ENCODE measurements around the gene PDE6B. TPM values are rescaled to one million over a fixed set of nuclear protein-coding genes. Genes with fewer than 3 reads are reported as not detected.

Gene PDE6B
- total RNA-seq, 1 experiment from 2014 or later, result not detected

DNA sequence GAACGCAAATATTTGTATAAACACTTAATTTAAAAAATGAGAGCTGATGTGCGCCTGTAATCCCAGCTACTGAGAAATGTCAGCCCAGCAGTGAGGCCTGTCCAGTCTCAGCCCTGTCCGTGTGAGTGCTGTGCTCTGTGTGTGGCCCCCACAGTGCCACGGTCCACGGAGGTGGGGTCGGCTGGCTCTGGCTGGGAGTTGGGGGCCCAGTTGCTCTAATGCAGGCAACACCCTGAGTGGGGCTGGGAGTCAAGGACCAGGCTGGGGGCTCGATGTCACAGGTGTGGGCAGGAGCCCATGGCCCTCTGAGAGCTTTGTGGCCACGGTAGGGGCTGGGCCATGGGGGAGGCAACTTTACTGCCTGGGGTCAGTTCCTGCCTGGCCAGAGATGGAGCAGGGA, 93.1 kb downstream of the PDE6B start:
- Histone ChIP-seq H3K36me3 (ENCODE audit: low read depth, low read length) (no peaks in the 10 kb centered on the region), H4K20me1 (ENCODE audit: low read length) (no peaks in the 10 kb centered on the region)

More for the DNA sequence above, 93.1 kb downstream of the PDE6B start:
- H3K4me2 ChIP-seq (ENCODE audit: low read length), result no peak overlapping the region
- H3K27me3 ChIP-seq (ENCODE audit: low read length), result no peaks in the 10 kb centered on the region
- H3F3A ChIP-seq (ENCODE audit: low read length, unreplicated experiment), result no peaks in the 10 kb centered on the region
- ChIA-PET POLR2A (ENCODE audit: unreplicated experiment) (no interaction called here), CTCF (no interaction called here)
- H3K9me3 ChIP-seq (ENCODE audit: low read length), result no peaks in the 10 kb centered on the region
- TF ChIP-seq CTCF (conservative IDR thresholded peaks at IDR 0.05; ENCODE audit: low read depth, low read length) (no peak), EZH2phosphoT487 (IDR thresholded peaks at IDR 0.05; ENCODE audit: borderline replicate concordance, low read length) (no peak), EZH2 (IDR thresholded peaks at IDR 0.05; ENCODE audit: low read length, unreplicated experiment) (no peak)
- no peak overlapping the region for H3K4me3 ChIP-seq (ENCODE audit: low read length)
- no peak overlapping the region for H2AFZ ChIP-seq (ENCODE audit: low read length)
- intact Hi-C loops (cut with micrococcal nuclease), result no loop called here
- no peaks in the 10 kb centered on the region for H3K9me2 ChIP-seq (replicated peaks; ENCODE audit: low read length)
- no TSS peak for BruUV-seq (replicated peaks)
- no peak overlapping the region for H3K9ac ChIP-seq (ENCODE audit: low read length)
- peaks cover 60% of the 10 kb centered on the region for H3K79me2 ChIP-seq (ENCODE audit: low read length)
- no peak for DNase-seq
- H3K27ac ChIP-seq (ENCODE audit: low read length), result no peak overlapping the region
- H3K4me1 ChIP-seq (ENCODE audit: insufficient read depth, low read length), result no peaks in the 10 kb centered on the region
- no peak for ATAC-seq

Other genes starting within 250 kb of the PDE6B start
- 17.5 and 23.1 TPM in 2 replicates for gene ZNF721, start 126.4 kb upstream of the PDE6B start, total RNA-seq (2014; rRNA removed)
- gene PIGG, start 126.4 kb upstream of the PDE6B start, total RNA-seq (2014; rRNA removed), result 21.2 and 27.9 TPM in 2 replicates
- not detected in 2 replicates for gene TMEM271, start 49.3 kb upstream of the PDE6B start, total RNA-seq (2014; rRNA removed)
- 384 and 579 TPM in 2 replicates for gene ATP5ME, start 48.7 kb downstream of the PDE6B start, total RNA-seq (2014; rRNA removed)
- 11.3 and 15.2 TPM in 2 replicates for gene MYL5, start 49.0 kb downstream of the PDE6B start, total RNA-seq (2014; rRNA removed)
- not detected in 2 replicates for gene SLC49A3, start 63.6 kb downstream of the PDE6B start, total RNA-seq (2014; rRNA removed)
- gene PCGF3, start 80.3 kb downstream of the PDE6B start, total RNA-seq (2014; rRNA removed), result 31.5 and 49.5 TPM in 2 replicates
- gene CPLX1, start 200.6 kb downstream of the PDE6B start, total RNA-seq (2014; rRNA removed), result 0.87 and 2.6 TPM in 2 replicates

All from PC-3 (cell line).